OCI-M2 (cell line): ENCODE results near the gene ZNF761.
"Not testable (repeated sequence)": the region's sequence is repeated elsewhere in the genome, so short reads cannot be mapped to it uniquely, and the experiment has no call there.

ENCODE experiments used
- DNase-seq: peaks from one replicate; lab custom pipeline; 2025; ENCODE audit not compliant: unreplicated experiment; lab: John Stamatoyannopoulos, UW

Gene ZNF761

DNA sequence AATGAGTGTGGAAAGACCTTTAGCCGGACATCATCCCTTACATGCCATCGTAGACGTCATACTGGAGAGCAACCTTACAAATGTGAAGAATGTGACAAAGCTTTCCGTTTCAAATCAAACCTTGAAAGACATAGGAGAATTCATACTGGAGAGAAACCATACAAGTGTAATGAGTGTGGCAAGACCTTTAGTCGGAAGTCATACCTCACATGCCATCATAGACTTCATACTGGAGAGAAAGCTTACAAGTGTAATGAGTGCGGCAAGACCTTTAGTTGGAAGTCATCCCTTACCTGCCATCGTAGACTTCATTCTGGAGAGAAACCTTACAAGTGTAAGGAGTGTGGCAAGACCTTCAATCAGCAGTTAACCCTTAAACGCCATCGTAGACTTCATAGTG, 24.0 kb downstream of the ZNF761 start:
- no peak for DNase-seq

DNA sequence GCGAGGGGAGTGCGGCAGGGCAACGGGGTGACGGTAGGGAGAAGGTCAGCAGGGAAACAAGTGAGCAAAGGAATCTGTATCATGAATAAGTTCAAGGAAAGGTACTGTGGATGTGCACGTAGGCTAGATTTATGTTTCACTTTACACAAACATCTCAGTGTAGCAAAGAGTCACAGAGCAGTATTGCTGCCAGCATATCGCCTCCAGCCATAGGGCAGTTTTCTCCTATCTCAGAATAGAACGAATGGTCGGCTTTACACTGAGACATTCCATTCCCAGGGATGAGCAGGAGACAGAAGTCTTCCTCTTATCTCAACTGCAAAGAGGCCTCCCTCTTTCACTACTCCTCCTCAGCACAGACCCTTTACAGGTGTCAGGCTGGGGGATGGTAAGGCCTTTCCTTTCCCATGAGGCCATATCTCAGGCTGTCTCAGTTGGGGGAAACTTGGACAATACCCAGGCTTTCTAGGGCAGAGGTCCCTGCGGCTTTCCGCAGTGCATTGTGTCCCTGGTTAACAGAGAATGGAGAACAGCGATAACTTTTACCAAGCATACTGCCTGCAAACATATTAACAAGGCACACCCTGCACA, 28.4 kb downstream of the ZNF761 start:
- not testable (repeated sequence) for DNase-seq

DNA sequence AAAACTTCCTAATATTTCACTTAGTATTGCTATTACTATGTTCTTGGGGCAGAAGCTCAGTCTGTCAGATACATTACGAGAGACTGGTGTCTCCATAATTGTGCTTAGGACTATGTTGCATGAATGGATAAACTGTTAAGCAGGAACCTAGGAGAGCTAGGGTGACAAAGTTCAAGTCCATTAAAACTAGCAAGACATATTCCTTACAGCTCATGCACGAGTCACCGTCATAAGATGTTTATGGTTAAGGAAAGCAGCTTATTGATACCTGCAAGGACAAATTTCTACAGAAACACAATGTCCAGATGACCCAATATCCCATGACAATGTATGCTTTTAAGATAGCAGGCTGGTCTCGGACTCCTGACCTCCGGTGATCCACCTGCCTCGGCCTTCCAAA, 30.1 kb downstream of the ZNF761 start:
- no peak for DNase-seq

DNA sequence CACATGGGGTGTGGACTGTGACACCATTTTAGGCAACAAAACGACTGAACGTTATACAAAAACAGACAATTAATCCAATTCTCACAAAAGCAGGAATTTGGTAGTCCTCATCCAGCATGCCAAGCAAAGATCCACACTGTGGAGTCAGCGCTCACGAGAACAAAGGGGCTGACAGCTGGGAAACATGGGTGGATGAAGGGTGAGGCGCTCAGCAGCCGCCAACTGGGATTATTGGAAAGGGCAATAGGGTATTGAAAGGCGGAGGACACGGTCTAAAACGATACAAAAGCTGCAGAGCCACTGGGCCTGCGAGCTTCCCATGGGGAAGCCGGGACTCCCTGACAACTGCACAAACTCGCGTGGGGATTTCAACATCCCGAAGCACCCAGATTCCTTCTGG, 31.1 kb downstream of the ZNF761 start:
- no peak for DNase-seq

DNA sequence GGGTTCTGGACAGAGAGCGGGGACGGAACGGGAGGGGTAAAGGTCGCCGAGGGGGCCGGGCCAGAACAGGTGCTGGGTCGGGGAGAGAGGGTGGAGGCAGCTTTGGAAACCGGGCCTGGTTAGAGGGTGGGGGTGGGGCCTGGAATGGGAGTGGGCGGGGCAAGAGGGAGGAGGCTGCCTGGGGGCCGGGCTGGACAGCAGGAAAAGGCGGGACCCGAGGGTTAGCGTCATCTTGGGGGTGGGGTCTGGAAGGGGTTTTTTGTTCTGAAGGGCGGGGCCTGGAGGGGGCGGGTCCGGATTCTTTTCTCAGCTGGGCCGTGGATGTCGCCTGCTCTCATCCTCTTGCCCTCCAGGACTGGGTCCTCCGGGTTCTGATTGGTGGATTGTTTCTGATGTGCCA, 31.5 kb downstream of the ZNF761 start:
- no peak for DNase-seq

DNA sequence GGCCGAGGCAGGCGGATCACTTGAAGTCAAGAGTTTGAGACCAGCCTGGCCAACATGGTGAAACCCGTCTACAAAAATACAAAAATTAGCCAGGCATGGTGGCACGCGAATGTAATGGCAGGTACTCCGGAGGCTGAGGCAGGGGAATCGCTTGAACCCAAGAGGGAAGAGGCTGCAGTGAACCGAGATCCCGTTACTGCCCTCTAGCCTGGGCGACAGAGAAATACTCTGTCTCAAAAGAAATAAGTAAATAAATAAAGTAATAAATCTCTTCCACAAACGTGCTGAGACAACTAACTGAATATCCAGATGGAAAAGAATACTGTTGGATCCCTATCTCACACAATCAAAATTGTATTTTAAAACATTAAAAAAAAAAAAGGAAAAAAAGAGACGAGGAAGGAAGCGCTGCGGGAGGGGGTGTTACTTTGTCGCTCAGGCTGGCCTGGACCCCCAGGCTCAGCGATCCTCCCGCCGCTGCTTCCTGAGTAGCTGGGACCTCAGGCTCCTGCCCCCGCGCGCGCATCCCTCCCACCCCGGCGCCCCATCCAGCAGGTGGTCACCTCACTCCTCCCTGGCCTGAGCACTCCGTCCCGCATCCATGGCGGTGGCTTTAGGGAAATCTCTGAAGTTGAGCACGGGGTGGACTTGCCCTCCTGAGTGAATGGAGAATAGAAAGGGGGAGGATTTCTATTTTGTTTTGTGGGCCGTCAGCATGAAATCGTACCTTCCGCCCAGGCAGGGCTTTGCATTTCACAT, 35.1 kb downstream of the ZNF761 start:
- DNase-seq = no peak

DNA sequence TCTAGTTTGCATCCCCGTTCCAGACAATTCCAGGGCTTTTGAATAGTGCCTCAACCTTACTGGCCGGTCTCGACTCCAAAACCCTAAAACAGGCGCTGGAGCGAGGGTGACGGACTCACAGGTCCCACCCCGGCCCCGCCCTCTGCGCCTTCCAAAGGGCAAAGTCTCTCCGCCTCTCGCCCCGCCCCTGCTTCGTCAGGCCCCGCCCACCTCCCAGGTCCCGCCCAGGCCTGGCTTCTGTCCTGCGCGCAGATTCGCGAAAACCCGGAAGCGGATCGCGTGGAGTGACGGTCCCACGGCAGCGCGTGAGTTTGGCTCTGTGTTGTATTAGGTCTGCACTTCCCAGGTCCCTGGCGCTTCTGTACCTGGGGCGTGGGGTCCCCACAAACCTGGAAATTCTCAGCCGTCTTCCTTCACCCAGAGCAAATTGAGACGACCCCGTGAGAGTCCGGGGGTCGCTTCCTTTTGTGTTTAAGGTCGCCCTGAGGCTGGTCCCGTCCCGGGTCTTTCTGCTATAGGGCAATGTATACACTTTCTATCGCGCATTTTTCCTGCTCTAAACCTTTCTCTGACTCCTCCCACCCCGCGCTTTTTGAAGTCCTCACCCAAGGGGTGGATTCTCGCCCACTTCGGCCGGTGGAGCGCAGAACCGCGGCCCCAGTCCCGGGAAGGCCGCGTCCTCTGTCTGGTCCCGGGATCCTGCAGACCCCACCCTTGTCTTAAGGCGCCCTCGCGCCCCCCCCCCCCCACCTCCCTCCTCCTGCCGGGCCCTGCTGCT, 35.9 kb downstream of the ZNF761 start, which contains the start of gene ZNF813:
Gene ZNF813 (plus strand): TSS at position 249 of the 778 bp plus-strand sequence. CDS start 16,090 bp downstream, outside the sequence.
- DNase-seq = no peak

DNA sequence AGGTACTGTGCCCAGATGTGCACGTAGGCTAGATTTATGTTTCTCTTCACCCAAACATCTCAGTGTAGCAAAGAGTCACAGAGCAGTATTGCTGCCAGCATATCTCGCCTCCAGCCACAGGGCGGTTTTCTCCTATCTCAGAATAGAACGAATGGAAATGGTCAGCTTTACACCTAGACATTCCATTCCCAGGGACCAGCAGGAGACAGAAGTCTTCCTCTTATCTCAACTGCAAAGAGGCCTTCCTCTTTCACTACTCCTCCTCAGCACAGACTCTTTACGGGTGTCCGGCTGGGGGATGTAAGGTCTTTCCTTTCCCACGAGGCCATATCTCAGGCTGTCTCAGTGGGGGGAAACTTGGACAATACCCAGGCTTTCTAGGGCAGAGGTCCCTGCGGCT, 36.8 kb downstream of the ZNF761 start:
- not testable (repeated sequence) for DNase-seq

DNA sequence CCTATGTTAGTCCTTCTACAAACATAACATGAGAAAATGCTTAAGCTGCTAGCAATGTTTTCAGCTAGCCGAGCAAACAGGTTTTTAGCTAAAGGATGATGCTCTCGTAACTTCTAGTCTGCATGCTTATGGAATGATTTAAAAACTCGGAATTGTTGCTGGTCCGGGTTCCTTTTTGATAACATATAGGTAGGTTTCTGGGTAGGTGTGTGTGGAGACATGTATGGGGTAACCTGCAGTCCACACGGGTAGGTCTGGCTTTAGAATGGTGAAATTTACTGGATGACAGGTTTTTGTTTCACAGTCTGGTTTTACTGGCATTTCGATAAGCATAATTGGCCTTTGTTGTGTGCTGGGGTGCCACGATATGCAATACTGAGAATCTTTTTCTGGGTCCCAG, 40.1 kb downstream of the ZNF761 start:
- no peak for DNase-seq

DNA sequence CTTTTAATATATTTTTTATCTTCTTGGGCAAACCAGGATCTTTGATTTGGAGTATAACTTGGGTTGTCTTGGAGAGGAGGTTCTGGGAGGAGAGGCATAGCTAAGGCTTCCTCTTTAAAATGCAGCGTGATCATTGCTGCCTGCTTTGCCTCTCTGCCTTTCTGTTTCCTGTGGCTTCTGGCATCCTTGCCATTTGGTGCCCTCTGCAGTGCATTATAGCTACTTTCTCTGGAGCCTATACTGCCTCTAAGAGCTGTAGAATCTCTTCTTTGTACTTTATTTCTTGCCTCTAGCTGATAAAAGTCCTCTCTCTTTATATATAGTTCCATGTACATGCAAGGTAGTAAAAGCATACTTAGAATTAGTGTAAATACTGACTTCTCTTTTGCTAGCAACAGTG, 43.0 kb downstream of the ZNF761 start:
- not testable (repeated sequence) for DNase-seq

DNA sequence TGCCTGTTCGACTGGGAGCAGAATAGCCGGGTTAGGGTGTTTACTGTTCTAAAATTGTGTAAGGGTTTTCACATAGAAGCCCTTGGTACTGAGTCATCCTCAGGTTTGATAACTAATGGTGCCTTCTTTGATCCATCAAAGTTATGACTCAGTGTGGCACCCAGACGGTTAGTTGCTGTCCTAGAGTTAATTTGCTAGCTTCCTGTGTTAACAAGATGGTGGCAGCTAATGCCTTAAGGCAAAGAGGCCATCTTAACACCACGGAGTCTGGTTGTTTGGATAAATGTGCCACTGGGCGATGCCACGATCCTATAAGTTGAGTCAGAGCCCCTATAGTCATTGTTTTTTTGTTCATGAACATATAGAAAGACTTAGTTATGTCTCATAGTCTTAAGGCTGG, 43.7 kb downstream of the ZNF761 start:
- not testable (repeated sequence) for DNase-seq

DNA sequence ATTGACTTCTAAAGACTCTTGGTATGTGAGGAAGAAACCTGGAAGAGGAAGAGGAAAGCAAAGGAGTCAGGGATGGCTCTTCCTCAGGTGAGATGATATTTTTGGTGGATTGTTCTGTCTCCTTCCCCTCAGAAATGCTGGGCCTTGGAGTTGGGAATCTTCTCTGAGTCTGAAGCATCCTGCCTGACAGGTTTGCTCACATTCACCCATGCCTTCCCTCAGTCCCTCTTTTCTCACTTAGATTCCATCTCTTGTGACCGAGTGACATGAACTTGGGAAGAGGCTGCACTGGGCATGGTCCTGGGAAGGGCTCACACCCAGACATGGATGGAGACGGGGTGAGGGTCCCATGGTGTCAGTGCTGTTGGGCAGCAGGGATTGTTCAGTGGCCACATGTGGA, 52.0 kb downstream of the ZNF761 start:
- DNase-seq = not testable (repeated sequence)

DNA sequence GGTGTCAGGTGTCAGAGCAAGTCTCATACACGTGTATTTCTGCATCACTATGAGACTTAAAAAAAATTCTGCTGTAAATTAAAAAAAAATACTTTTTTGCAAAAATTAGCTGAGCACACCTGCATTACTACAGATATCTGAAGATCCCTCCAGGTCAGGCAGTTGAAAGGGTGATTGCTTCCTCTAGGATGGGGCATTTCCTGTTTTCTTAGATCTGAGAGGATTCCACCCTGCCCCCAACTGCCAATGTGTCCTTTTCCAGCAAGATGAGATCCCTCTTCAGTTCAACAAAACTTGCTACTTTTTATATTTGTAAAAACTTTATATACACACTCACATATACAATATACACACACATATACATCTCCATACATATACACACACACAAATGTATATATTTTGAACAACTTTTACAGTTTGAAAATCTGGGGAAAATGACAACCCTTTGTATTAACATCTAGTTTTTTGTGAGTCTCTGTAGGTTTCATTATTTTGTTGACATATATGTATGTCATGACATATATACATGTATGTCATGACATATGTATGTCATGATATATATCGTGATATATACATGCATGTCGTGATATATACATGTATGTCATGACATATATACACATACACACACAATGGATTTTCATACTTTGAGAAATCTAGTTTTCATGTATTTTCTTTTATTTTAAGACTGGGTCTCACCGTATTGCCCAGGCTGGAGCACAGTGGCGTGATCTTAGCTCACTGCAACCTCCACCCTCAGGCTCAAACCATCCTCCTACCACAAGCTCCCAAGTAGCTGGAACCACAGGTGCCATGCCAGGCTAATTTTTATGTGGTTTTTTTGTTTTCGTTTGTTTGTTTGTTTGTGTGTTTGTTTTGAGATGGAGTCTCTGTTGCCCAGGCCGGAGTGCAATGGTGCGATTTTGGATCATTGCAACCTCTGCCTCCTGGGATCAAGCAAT, 53.5 kb downstream of the ZNF761 start:
- DNase-seq = no peak

DNA sequence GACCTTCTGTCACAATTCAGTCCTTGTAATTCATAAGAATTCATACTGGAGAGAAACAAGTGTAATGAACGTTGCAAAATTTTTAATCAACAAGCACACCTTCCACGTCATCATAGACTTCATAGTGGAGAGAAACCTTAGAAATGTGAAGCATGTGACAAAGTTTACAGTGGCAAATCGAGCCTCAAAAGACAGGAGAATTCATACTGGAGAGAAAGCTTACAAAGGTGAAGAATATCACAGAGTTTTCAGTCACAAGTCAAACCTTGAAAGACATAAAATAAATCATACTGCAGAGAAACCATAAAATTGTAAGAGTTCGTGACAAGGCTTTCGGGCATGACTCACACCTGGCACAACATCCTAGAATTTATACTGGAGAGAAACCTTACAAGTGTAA, 60.4 kb downstream of the ZNF761 start:
- DNase-seq = no peak

DNA sequence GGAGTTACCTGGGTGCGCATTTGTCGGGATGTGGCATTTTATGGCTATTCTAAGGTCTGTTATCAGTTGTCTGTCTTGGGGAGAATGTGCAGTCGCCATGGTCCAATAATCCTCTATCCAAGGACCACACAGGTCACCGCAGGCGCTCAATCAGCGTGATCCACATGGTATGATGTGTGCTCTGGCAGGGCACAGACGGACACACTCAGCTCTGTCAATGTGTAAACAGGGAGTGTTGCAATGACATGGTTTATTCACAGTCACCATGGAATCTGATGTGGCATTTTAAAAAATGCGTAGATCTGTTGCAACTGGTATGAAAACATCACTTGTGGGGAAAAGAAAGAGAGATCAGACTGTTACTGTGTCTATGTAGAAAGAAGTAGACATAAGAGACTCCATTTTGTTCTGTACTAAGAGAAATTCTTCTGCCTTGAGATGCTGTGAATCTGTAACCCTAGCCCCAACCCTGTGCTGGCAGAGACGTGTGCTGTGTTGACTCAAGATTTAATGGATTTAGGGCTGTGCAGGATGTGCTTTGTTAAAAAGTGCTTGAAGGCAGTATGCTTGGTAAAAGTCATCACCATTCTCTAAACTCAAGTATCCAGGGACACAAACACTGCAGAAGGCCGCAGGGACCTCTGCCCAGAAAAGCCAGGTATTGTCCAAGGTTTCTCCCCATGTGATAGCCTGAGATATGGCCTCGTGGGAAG, 65.7 kb downstream of the ZNF761 start:
- not testable (repeated sequence) for DNase-seq

DNA sequence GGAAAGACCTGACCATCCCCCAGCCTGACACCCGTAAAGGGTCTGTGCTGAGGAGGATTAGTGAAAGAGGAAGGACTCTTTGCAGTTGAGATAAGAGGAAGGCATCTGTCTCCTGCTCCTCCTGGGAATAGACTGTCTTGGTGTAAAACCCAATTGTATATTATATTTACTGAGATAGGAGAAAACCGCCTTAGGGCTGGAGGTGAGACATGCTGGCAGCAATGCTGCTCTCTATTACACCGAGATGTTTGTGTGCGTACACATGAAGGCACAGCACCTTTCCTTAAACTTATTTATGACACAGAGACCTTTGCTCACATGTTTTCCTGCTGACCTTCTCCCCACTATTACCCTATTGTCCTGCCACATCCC, 66.2 kb downstream of the ZNF761 start:
- not testable (repeated sequence) for DNase-seq

DNA sequence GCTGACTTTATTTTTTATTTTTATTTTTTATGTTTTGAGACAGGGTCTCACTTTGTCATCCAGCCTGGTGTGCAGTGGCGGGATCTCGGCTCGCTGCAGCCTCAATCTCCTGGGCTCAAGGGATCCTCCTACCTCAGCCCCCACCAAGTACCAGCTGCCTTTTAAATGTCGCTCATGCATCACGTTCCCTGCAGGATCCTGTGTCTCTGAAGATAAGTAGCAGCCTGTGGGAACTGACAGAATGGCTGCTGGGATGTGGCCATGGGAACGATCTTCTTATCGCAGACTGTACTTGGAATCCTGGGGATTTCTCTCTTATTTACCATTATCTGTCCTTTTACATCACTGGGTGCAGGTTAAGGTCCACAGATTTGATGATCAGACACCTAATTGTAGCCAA, 71.4 kb downstream of the ZNF761 start:
- not testable (repeated sequence) for DNase-seq

DNA sequence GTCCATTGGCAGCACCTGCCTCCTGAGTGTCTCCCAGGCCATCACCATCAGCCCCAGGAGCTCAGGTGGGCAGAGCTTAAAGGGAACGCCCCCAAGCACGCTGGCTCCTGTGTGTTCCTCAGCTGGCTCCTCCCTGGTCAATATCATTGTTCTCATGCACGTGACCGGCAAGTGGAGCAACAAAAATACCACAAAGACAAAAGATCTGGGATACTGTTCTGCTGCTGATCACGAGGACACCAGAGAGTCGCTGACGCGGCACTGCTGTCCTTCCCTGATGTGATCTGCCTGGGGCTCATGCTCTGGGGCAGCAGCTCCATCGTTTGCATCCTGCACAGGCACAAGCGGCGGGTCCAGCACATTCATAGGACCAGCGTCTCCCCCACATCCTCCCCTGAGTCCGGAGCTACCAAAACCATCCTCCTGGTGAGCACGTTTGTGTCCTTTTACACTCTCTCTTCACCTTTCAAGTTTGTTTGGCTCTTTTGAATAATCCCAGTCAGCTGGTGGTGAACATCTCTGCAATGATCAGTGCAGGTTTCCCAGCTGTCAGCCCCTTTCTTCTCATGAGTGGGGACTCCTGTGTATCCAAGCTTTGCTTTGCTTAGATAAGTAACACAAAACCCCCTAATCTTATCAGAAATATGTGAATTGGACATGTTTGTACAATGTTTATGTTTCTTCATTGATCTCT, 72.0 kb downstream of the ZNF761 start:
- not testable (repeated sequence) for DNase-seq

DNA sequence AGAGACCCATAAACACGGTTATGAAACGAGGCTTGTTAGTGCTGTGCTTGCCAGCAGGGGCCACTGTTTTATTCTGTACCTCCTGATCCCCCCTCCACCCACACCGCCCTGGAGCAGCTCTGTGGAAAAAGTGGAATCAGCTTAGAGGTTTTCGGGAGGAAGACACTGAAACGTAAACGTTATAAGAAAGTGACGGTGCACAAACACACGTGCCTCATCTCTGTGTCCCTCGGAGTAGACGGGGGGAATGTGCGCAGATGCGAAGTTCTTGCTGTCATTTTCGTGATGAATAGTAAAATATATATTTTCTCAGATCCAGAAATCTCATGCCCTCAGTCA, 72.5 kb downstream of the ZNF761 start:
- DNase-seq = not testable (repeated sequence)

DNA sequence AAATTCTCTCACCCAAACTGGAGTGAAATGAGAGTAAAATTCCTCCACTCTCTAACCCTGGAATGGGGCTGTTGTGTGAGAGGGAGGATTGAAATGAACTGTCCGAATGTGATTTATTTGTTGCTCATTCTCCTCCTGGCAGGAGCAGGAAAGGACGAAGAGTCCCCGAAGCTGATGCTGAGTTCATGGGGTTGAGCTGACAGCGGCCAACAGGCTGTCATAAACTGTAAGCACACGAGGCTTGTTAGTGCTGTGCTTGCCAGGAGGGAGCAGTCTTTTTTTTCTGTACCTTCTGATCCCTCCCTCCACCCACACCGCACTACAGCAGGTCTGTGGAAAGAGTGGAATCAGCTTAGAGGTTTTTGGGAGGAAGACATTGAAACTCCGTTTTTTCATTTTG, 73.1 kb downstream of the ZNF761 start:
- no peak for DNase-seq
